ENCODE results near the gene SSC5D.

Gene SSC5D

GRCh38 chr19:55536951-55537740 is 48.9 kb downstream of the SSC5D start, which contains the start of gene SBK2:
Gene SBK2, minus strand, starts transcription at chr19:55537133. Its CDS starts 839 bp downstream, at chr19:55536294.
- no peak for DNase-seq (ENCODE audit: low read depth, low spot score)

GRCh38 chr19:55537741-55538111 is 49.5 kb downstream of the SSC5D start:
- no peak for DNase-seq (ENCODE audit: low read depth, low spot score)

- no peak for DNase-seq (ENCODE audit: low read depth, low spot score)
These were observed 49.9 kb downstream of the SSC5D start for GRCh38 chr19:55538132-55538531.

- DNase-seq (ENCODE audit: low read depth, low spot score): no peak
These were observed 51.1 kb downstream of the SSC5D start for GRCh38 chr19:55539090-55539984.

GRCh38 chr19:55540619-55541018 is 52.4 kb downstream of the SSC5D start:
- no peak for DNase-seq (ENCODE audit: low read depth, low spot score)

- DNase-seq (ENCODE audit: low read depth, low spot score): no peak
These were observed 52.9 kb downstream of the SSC5D start for GRCh38 chr19:55541091-55541490.

GRCh38 chr19:55542292-55542855 is 54.1 kb downstream of the SSC5D start:
- DNase-seq (ENCODE audit: low read depth, low spot score): no peak

- DNase-seq (ENCODE audit: low read depth, low spot score): no peak
These were observed 55.3 kb downstream of the SSC5D start for GRCh38 chr19:55543567-55543966.

GRCh38 chr19:55544014-55544413 is 55.8 kb downstream of the SSC5D start:
- DNase-seq (ENCODE audit: low read depth, low spot score): no peak

- no peak for DNase-seq (ENCODE audit: low read depth, low spot score)
These were observed 56.7 kb downstream of the SSC5D start for GRCh38 chr19:55544776-55545439.

- no peak for DNase-seq (ENCODE audit: low read depth, low spot score)
These were observed 57.2 kb downstream of the SSC5D start, which contains the start of gene SBK3 for GRCh38 chr19:55545443-55545842. Gene SBK3, minus strand, starts transcription at chr19:55545543. Its CDS starts 0 bp downstream, at chr19:55545543.

- DNase-seq (ENCODE audit: low read depth, low spot score): no peak
These were observed 57.8 kb downstream of the SSC5D start for GRCh38 chr19:55546011-55546410.

- no peak for DNase-seq (ENCODE audit: low read depth, low spot score)
These were observed 58.8 kb downstream of the SSC5D start for GRCh38 chr19:55546822-55547614.

- DNase-seq (ENCODE audit: low read depth, low spot score): no peak
These were observed 61.5 kb downstream of the SSC5D start for GRCh38 chr19:55549500-55550320.

GRCh38 chr19:55550321-55550650 is 62.0 kb downstream of the SSC5D start:
- no peak for DNase-seq (ENCODE audit: low read depth, low spot score)

- DNase-seq (ENCODE audit: low read depth, low spot score): no peak
These were observed 64.0 kb downstream of the SSC5D start for GRCh38 chr19:55552206-55552605.

- no peak for DNase-seq (ENCODE audit: low read depth, low spot score)
These were observed 64.4 kb downstream of the SSC5D start for GRCh38 chr19:55552620-55553019.

GRCh38 chr19:55553217-55554182 is 65.3 kb downstream of the SSC5D start:
- DNase-seq (ENCODE audit: low read depth, low spot score): no peak

GRCh38 chr19:55554302-55554701 is 66.1 kb downstream of the SSC5D start:
- no peak for DNase-seq (ENCODE audit: low read depth, low spot score)
